SK-MEL-5 (cell line): Measurements from ENCODE around the gene PLA2G15. TPM values are rescaled to one million over a fixed set of nuclear protein-coding genes. Genes with fewer than 3 reads are reported as not detected.

ENCODE experiments used
- DNase-seq: peaks from one replicate; pipeline ENCODE4 v3.0.0-alpha.2; 2016; ENCODE audit warnings: low read depth, low spot score
- in situ Hi-C: cut with HindIII; loops from 2 replicates; pipeline ENCODE4 v1.10.0; 2016; ENCODE audit warnings: low sequenced_read_pairs, high pct_unique_total_duplicates, low pct_unique_long_range_greater_than_20kb
- total RNA-seq: library from RNA; depleted of rRNA; stranded (reverse); fragments of >200 nt; shearing (Covaris generic); gene quantifications from 2 replicates; pipeline ENCODE4 v1.2.3, GENCODE V29; 2014

PLA2G15 gene
- total RNA-seq, 1 experiment from 2014 or later: 13.5 TPM

GRCh38 chr16:68246121-68246520, 948 bp downstream of the PLA2G15 start:
- in situ Hi-C loops: no loop called here

GRCh38 chr16:68246666-68247065, 1.5 kb downstream of the PLA2G15 start:
- in situ Hi-C loops: no loop called here
- no peak for DNase-seq

More at GRCh38 chr16:68246121-68246520, 948 bp downstream of the PLA2G15 start:
- DNase-seq: no peak

GRCh38 chr16:68247400-68247799, 2.2 kb downstream of the PLA2G15 start:
- DNase-seq: no peak
- in situ Hi-C loops: no loop called here

- in situ Hi-C loops: no loop called here
Observed at GRCh38 chr16:68247932-68248331, 2.8 kb downstream of the PLA2G15 start.

GRCh38 chr16:68249371-68249770, 4.2 kb downstream of the PLA2G15 start:
- in situ Hi-C loops: no loop called here

More at GRCh38 chr16:68247932-68248331, 2.8 kb downstream of the PLA2G15 start:
- DNase-seq: no peak

GRCh38 chr16:68250951-68251350, 5.8 kb downstream of the PLA2G15 start:
- in situ Hi-C loops: no loop called here
- no peak for DNase-seq

More at GRCh38 chr16:68249371-68249770, 4.2 kb downstream of the PLA2G15 start:
- no peak for DNase-seq

- DNase-seq: no peak
- in situ Hi-C loops: no loop called here
Observed at GRCh38 chr16:68251832-68252231, 6.7 kb downstream of the PLA2G15 start.

GRCh38 chr16:68252383-68252782, 7.2 kb downstream of the PLA2G15 start:
- in situ Hi-C loops: no loop called here
- DNase-seq: no peak

GRCh38 chr16:68253721-68254120, 8.5 kb downstream of the PLA2G15 start:
- no peak for DNase-seq
- in situ Hi-C loops: no loop called here

- no peak for DNase-seq
- in situ Hi-C loops: no loop called here
Observed at GRCh38 chr16:68255712-68256111, 10.5 kb downstream of the PLA2G15 start.

GRCh38 chr16:68257251-68257905, 12.2 kb downstream of the PLA2G15 start:
- DNase-seq: no peak
- in situ Hi-C loops: no loop called here

- DNase-seq: no peak
- in situ Hi-C loops: no loop called here
Observed at GRCh38 chr16:68257906-68258800, 13.0 kb downstream of the PLA2G15 start.

- in situ Hi-C loops: no loop called here
- DNase-seq: no peak
Observed at GRCh38 chr16:68259007-68259825, 14.0 kb downstream of the PLA2G15 start.

- in situ Hi-C loops: no loop called here
- no peak for DNase-seq
Observed at GRCh38 chr16:68263559-68264127, 18.5 kb downstream of the PLA2G15 start.

- DNase-seq: peak; percentile 53
- in situ Hi-C loops: no loop called here
Observed at GRCh38 chr16:68264128-68265077, 19.2 kb downstream of the PLA2G15 start, which contains the start of gene SLC7A6. TSS of gene SLC7A6 (plus strand) at chr16:68264526. CDS start at chr16:68274727, 10,201 bp downstream.

GRCh38 chr16:68265078-68265920, 20.1 kb downstream of the PLA2G15 start:
- in situ Hi-C loops: no loop called here
- peak; percentile 35 for DNase-seq
